GM21737 (cell line): Measurements from ENCODE around the gene CDKL1.
"Not testable (repeated sequence)": the region's sequence is repeated elsewhere in the genome, so short reads cannot be mapped to it uniquely, and the experiment has no call there.

Experiments used
- ATAC-seq: cut with Tn5 transposase; IDR thresholded peaks from one replicate; pipeline ENCODE4 v1.9.1; 2021; ENCODE audit warnings: mild to moderate bottlenecking, moderate library complexity; ENCODE audit not compliant: unreplicated experiment

Gene CDKL1

DNA sequence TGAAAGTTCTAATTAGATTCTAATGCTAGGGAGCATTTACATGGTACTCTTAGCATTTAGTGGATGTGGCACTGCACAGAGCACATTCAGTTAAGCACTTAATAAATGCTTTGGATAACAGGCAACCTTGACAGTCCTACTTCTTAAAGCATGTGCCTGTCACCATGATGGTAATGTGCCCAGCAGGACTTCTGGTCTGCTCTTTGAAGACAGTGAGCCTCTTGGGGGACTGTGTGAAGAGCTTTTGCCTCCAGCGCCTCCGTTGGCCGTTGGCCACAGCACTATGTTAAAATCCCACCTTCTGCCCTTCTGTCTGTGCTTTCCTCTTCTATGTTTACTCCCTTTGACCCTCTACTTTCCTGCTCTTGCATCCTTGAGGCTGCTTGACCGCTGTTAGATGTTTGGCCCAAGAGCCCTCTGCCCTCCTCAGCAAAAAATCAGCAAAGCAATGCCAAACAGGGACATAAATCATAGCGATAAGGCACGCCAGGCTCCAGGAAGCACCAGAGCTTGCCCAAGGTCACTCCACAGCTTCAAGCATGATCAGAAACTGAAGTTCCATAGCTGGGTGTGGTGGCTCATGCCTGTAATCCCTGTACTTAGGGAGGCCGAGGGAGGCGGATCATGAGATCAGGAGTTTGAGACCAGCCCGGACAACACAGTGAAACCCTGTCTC is 8.3 kb downstream of the CDKL1 start:
- ATAC-seq: no peak

DNA sequence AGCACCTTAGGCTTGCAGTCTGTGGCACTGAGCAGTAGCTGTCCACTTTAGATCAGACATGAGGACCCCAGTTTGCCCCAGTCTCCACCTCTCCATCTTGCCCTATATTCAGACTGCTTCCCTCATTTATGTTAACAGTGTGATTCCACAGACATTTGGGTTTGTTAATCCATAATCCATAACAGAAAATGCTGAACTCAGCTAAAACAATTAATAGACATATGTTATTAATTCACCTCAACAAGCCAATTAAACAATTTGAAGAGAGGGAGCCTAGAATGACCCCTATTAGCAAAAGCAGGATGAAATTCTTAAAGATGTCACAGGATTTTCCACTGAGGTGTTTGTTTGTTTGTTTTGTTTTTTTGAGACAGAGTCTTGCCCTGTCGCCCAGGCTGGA is 9.1 kb downstream of the CDKL1 start:
- no peak for ATAC-seq

DNA sequence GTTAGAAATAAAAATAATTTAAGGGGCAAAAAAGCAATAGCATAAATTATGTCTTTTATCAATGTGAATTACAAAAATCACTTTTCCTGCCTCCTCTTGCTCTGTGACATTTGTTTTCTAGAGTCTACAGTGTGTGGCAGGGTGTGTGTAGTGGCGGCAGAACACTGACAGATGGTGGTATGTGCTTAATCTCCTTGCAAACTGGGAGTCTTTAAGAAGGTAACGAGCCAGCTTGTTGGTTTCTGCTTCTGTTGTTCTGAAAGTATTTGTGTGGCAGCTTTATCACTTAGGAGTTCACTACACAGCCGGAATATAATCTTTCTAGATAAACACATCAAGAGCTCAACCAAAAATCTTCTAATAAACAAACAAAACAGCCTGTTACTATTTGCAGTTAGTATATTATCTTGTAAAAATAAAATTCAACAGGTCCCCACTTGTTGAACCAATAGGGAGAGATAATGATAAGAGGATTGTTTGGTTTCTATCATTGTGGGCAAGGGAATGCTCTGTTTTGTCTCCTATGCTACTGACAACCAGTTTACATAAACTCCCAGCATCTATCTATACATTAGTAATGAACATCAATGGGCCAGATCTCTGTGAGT is 13.0 kb downstream of the CDKL1 start:
- no peak for ATAC-seq

DNA sequence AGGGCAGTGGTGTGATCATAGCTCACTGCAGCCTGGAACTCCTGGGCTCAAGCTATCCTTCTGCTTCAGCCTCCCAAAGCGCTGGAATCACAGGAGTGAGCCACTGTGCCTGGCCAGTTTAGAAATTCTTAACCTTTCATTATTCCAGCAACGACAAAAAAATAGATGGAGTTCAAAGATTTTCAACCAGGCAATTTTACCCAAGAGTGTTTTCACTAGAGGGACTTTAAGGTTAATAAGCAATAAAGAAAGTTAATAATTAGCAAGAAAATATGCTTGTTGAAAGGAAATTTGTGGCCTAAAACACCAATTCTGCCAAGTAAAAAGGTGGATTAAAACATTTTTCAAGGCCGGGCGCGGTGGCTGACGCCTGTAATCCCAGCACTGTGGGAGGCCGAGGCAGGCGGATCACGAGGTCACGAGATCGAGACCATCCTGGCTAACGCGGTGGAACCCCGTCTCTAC is 14.8 kb downstream of the CDKL1 start:
- no peak for ATAC-seq

DNA sequence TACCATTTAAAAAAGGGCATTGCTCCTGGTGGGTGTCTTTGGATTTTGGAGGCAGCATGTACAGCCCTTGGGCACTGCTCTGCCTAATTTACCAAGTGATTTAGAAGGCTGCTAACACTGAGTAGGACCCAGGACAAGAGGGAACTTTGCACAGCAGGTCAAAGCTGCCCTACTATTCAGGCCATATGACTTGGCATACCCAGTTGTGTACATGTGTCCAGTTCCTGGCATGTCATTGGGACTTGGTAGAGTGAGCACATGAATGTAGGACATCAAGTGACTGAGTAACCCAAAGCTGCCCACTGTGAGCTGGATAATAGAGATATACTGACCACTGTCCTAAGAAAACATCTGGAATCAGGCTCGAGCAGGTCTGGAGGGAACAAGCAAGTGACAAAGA is 15.7 kb downstream of the CDKL1 start:
- ATAC-seq: no peak

DNA sequence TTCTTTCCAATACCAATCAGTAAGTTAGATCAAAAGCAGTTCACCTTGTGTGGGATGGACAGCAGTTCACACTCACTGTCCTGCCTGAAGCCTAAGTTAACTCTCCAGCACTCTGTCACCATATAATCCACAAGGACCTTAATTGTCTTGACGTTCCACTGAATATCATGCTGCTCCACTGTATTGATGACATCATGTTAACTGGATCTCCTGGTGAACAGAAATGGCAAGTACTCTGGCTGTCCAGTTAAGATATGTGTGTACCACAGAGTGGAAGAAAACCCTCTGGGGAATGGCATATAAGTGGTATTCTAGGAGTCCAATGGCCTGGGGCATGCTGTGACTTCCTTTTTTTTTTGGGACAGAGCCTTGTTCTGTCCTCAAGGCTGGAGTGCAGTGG is 16.2 kb downstream of the CDKL1 start:
- ATAC-seq: no peak

DNA sequence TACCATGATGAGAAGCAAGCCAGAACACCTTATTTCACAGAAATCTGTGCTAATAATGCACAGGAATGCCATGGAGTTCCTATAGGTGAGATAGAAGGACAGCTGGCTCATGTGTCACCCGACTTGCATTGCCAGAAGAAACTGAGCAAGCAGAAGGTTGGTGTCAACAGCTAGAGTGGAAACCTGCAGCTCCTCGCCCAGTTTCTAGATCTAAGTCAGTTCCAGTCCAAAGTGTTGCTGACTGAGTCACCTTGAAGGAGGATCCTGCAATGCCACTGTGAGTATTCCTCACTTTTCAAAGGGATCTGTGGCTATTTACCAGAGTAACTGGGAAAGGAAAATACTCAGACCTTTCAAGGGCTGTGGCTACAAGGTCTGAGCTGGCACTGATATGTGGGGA is 17.1 kb downstream of the CDKL1 start:
- no peak for ATAC-seq

DNA sequence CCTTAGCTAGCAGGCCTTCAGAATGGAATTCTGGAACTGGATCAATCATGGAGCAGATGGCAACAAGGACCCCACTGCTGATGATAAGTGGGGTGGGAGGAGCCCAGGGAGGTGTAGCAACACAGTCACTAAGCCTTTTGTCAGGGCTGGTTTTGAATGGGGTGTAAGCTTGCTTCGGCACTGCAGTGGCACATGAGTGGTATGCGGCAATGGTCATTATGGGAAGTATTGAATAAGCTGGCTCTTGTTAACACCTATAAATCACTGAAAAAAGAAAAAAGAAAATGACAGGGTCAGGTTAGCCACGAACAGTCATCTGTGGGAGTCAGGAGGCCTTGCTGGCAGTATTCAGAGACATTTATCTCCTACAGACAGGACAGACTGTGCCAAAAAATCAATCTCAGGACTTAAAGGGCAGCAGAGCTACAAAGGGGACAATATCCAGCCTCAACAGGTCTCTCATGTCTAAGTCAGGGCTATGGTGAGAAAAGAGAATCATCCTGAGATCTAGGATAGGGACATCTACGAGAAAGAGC is 19.1 kb downstream of the CDKL1 start:
- ATAC-seq: no peak

DNA sequence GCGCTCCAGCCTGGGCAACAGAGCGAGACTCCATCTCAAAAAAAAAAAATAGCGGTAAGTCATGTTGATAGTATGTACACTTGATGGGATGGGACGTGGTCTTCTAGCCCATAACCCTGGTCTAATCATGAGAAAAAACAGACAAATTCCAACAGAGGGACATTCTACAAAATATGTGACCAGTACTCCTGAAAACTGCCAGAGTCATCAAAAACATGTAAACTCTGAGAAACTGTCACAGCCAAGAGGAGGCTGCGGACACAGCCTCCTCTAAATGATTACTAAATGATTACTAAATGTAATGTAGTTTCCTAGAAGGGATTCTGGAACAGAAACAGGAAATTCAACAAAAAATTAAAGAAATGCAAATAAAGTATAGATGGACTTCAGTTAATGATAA is 20.9 kb downstream of the CDKL1 start:
- no peak for ATAC-seq

DNA sequence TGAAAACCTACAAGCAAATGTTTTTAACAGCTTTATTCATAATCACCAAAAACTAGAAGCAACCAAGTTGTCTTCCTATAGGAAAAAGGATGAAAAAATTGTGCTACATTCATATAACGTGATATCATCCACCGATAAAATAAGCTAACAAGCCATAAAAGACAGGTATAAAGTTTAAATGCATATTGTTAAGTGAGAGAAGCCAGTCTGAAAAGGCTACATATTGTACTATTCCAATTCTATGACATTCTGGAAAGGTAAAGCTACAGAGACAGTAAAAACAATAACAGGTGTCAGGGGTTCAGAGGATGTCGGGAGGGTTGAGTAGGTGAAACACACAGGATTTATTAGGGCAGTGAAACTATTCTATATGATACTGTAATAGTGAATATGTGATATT is 22.7 kb downstream of the CDKL1 start:
- ATAC-seq: no peak

DNA sequence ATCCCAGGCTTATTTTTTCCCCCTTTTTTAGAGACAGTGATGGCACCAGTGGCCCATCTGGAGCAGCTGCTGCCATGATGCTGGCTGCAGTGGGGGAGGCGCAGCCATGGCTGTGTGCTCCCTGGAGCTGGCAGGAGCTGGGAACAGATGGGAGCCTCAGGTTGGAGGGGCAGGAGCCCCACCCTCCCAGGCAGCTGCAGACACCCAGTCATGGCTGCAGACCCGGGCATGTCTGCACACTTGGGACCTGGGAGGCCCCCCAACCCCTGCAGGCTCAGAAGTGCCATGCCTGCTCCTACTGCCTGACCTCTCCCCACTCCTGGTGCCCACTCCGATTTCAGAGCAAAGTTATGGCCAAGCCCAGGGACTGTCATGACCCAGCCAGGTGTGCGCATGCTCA is 25.1 kb downstream of the CDKL1 start:
- ATAC-seq: no peak

DNA sequence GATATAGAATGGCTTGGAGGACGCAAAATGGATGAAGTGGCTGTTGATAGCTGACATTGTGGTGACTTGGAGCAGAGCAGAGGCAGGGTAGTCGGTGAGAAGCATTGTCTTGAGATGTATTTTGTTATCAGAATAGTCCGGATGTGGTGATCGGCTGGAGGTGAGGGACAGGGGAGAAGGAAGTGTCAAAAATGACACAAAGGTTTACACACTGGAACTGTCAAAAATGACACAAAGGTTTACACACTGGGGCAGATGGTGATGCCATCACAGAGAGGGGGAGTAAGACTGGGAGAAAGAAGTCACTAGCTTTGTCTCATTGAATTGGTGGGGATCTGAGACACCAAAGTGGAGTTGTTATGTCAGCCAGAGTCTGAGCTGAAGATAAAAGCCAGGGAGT is 30.1 kb downstream of the CDKL1 start:
- ATAC-seq: no peak

DNA sequence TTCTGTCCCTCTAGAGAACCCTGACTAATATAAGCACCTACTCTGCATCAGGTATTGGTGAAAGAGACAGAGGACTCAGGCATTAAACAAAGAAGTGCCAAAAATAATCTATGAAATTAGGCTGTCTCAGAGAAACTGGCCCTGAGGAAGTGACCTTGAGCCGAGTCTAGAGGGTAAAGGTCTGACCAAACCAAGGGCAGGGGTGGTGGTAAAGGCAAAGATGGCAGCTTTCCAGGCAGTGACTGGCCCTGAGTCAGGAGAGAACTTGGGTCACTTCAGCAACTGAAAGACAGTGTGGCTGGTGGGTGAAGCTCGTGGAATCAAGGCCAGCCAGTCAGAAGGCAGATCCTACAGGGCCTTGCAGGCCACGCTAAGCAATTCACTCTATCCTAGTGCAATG is 30.6 kb downstream of the CDKL1 start:
- no peak for ATAC-seq

DNA sequence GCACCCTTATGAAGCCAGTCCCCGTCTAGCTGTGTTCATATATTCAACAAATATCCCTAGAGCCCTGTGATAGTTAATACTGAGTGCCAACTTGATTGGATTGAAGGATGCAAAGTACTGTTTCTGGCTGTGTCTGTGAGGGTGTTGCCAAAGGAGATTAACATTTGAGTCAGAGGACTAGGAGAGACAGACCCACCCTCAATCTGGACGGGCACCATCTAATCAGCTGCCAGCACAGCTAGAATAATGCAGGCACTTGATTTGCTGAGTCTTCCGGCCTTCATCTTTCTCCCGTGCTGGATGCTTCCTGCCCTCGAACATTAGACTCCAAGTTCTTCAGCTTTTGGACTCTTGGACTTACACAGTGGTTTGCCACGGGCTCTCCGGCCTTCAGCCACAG is 31.1 kb downstream of the CDKL1 start:
- ATAC-seq: not testable (repeated sequence)

DNA sequence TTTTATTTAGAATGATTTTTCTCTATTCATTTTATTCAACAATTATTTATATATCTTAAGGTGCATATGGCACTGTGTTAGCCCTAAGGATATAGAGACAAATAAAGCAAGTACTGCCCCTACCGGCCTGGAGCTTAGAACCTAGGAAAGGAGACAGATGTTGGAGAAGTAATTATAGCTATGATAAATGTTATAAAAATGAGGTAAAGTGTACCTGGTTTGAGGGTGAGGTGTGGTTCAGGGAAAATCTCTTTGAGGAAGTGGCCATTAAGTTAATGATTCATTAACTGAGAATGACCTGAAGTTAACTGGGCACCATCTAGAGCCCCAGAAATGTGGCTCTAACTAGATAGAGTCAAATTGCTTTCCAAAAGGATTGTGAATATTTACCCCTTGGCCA is 31.9 kb downstream of the CDKL1 start:
- ATAC-seq: no peak

DNA sequence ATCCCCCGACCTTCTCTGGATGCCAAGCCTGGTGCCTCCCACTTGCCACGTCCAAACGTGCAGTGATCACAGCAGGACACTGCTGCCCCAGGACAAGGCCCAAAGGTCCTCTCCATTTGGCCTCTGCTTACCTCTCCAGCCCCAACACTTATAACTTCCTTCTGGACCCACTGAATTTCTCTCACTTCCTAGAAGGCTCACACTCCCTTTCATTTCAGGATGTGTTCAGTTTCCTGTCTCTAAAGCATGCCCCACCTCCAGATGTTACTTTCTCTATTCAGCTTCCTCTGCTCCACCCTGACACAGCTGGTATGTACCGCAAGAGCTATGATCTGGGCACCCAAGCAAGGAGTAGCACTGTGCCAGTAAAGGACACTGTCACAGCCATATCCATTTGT is 33.0 kb downstream of the CDKL1 start:
- ATAC-seq: peak; percentile 92

DNA sequence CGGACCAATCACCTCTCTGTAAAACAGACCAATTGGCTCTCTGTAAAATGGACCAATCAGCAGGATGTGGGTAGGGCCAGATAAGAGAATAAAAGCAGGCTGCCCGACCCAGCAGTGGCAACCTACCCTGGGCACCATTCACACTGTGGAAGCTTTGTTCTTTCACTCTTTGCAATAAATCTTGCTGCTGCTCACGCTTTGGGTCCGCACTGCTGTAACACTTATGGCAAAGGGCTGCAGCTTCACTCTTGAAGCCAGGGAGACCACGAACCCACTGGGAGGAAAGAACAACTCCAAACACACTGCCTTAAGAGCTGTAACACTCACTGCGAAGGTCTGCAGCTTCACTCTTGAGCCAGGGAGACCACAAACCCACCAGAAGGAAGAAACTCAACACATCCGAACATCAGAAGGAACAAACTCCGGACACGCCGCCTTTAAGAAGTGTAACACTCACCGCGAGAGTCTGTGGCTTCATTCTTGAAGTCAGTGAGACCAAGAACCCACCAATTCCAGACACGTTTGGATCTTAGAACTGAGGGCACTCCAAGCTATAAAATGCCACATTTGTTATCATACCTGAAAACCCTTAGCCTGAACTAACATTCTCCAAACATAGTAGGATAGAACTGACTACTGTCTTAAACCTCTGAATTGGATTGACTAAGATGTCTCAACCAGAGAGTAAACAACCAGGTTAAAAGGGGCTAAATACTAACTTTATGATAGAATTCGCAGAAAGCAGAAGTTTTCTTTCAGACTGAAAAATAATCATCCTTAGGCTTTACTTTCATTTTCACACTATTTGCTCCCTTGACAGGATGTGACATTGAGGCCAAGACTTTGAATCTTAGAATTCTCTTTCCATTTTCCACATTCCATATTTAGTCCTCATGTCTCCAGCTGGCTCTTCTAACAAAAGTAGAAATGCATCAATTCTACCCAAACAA is 33.6 kb downstream of the CDKL1 start:
- peak; percentile 24 for ATAC-seq

DNA sequence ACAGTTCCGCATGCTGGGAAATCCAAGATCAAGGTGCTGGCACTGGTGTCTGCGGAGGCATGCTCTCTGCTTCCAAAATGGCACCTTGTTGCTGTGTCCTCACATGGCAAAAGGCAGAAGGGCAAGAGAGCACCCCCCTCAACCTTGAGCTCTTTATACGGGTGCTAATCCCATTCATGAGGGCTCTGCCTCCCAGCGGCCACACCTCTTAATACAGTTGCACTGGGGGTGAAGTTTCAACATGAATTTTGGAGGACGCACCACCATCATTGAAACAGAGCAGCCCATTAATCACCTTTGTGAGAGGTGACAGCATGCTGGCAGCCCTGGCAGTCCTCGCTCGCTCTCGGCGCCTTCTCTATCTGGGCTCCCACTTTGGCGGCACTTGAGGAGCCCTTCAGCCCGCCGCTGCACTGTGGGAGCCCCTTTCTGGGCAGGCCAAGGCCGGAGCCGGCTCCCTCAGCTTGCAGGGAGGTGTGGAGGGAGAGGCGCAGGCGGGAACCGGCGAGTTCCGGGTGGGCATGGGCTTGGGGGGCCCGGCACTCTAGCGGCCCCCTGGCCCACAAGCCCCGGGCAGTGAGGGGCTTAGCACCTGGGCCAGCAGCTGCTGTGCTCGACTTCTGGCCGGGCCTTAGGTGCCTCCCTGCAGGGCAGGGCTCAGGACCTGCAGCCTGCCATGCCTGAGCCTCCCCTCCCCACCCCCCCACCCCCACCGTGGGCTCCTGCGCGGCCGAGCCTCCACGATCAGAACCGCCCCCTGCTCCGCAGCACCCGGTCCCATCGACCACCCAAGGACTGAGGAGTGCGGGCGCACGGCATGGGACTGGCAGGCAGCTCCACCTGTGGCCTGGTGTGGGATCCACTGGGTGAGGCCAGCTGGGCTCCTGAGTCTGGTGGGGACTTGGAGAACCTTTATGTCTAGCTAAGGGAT is 34.9 kb downstream of the CDKL1 start:
- not testable (repeated sequence) for ATAC-seq

DNA sequence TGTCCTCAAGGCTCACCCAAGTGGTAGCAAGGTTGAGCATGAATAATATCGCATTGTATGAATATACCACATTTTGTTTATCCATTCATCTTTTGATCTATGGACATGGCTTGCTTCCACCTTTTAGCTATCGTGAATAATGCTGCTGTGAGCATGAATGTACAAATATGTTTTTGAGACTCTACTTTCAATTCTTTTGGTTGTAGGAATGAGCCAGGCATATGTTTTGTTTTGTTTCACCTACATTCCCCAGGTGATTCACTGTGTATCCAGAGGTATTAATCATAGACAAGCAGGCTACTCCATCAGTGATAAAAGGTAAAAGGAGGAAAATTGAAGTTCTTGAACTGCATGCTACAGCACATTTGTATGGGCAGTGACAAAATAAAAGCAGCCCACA is 35.8 kb downstream of the CDKL1 start:
- no peak for ATAC-seq

DNA sequence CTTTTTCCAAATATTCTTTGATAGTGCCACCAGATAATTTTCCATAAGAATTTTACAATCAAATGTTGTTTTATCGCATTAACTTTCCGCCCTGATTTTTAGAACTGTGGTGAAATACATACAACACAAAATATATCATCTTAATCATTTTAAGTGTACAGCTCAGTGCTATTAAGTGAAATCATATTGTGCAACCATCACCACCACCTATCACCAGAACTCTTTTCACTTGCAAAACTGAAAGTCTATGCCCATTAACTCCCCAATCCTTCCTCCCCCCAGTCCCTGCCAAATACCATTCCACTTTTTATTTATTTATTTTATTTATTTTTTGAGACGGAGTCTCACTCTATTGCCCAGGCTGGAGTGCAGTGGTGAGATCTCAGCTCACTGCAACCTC is 36.6 kb downstream of the CDKL1 start:
- no peak for ATAC-seq
